ENCODE measurements around the gene MATN1.

MATN1 gene

GRCh38 chr1:30746212-30747032 lies 23.0 kb upstream of the MATN1 start:
- no peak overlapping the region for H3K27ac ChIP-seq
- TF ChIP-seq, protein P1, sequence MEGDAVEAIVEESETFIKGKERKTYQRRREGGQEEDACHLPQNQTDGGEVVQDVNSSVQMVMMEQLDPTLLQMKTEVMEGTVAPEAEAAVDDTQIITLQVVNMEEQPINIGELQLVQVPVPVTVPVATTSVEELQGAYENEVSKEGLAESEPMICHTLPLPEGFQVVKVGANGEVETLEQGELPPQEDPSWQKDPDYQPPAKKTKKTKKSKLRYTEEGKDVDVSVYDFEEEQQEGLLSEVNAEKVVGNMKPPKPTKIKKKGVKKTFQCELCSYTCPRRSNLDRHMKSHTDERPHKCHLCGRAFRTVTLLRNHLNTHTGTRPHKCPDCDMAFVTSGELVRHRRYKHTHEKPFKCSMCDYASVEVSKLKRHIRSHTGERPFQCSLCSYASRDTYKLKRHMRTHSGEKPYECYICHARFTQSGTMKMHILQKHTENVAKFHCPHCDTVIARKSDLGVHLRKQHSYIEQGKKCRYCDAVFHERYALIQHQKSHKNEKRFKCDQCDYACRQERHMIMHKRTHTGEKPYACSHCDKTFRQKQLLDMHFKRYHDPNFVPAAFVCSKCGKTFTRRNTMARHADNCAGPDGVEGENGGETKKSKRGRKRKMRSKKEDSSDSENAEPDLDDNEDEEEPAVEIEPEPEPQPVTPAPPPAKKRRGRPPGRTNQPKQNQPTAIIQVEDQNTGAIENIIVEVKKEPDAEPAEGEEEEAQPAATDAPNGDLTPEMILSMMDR (IDR thresholded peaks at IDR 0.05) = no peak
- no peak for TF ChIP-seq ZFX (IDR thresholded peaks at IDR 0.05; ENCODE audit: borderline replicate concordance)

GRCh38 chr1:30745834-30746208 lies 22.4 kb upstream of the MATN1 start:
- no peak for TF ChIP-seq ZFX (IDR thresholded peaks at IDR 0.05; ENCODE audit: borderline replicate concordance)
- TF ChIP-seq, protein P1 (IDR thresholded peaks at IDR 0.05) = no peak

GRCh38 chr1:30745156-30745833 lies 21.9 kb upstream of the MATN1 start:
- H3K27ac ChIP-seq = no peak overlapping the region
- TF ChIP-seq ZFX (IDR thresholded peaks at IDR 0.05; ENCODE audit: borderline replicate concordance) = no peak
- TF ChIP-seq, protein P1 (IDR thresholded peaks at IDR 0.05) = no peak

More at GRCh38 chr1:30745834-30746208, 22.4 kb upstream of the MATN1 start:
- no peak overlapping the region for H3K27ac ChIP-seq

DNA sequence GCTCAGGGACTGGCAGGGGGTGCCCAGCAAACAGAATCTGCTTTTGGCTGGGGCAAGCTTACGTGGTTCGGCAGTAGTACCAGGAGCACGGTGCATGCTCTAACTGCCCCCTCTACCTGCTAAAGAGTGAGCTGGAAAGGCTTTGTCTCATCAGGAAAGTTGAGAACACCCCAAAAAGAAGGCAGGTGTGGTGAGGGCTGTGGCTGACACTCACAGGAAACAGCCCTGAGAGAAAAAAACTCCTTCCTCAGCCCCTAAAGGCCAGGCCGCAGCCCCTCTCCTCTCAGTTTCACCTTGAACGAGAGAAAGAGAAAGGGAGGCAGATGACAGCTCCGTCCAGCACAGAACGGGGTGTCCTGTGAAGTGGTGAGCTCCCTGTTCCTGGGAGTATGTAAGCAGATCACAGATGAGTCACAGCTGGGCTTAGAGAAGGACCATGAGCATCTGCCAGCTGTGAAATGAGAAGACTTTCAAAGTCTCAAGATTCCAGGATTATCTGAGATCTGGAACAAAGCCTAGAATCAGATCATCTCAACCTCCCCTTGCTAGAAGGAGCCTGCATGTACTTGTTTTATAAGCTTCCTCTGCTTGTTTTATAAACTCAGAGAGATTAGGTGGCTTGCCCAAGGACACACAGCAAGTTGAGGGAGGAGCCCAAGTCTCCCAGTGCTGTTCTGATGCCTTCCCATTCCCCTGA lies 20.8 kb upstream of the MATN1 start:
- no peak for TF ChIP-seq ZFX (IDR thresholded peaks at IDR 0.05; ENCODE audit: borderline replicate concordance)
- TF ChIP-seq, protein P1 (IDR thresholded peaks at IDR 0.05) = no peak
- no peak overlapping the region for H3K27ac ChIP-seq

GRCh38 chr1:30743584-30744059 lies 20.2 kb upstream of the MATN1 start:
- no peak overlapping the region for H3K27ac ChIP-seq

GRCh38 chr1:30742963-30743559 lies 19.7 kb upstream of the MATN1 start:
- TF ChIP-seq, protein P1 (IDR thresholded peaks at IDR 0.05) = no peak
- TF ChIP-seq ZFX (IDR thresholded peaks at IDR 0.05; ENCODE audit: borderline replicate concordance) = no peak
- no peak overlapping the region for H3K27ac ChIP-seq

More at GRCh38 chr1:30743584-30744059, 20.2 kb upstream of the MATN1 start:
- TF ChIP-seq, protein P1 (IDR thresholded peaks at IDR 0.05) = no peak
- TF ChIP-seq ZFX (IDR thresholded peaks at IDR 0.05; ENCODE audit: borderline replicate concordance) = no peak

Measured in 22Rv1 (cell line).